PC-9 (cell line): ENCODE measurements around the gene MRAP2. TPM values are rescaled to one million over a fixed set of nuclear protein-coding genes. Genes with fewer than 3 reads are reported as not detected.

Experiments used
- BruUV-seq: library from RNA; stranded (reverse); fragments of 400-500 nt; replicated peaks from 2 replicates; lab custom pipeline; 2021; lab: Mats Ljungman, UMichigan
- CTCF ChIA-PET: fragments of 300-600 bp; sonication (Branson Sonifier 250); formaldehyde crosslinking; loops from one replicate; lab custom pipeline; 2022; ENCODE audit warnings: antibody characterized with exemption; lab: Charles Lee
- POLR2A ChIA-PET: fragments of 300-600 bp; sonication (Branson Sonifier 250); formaldehyde crosslinking; loops from one replicate; lab custom pipeline; 2022; ENCODE audit warnings: antibody characterized with exemption; ENCODE audit not compliant: unreplicated experiment; lab: Charles Lee
- DNase-seq, 2 experiments: peaks; one replicate each; pipeline versions ENCODE4 v3.0.0 to v3.0.0-alpha.2; 2015 to 2022; ENCODE audit warnings: mixed read lengths in 1 of 2
- H2AFZ ChIP-seq: fragments of 200-600 bp; sonication (generic); 2 replicates; pipeline ENCODE4 v1.8.1; 2017; ENCODE audit warnings: antibody characterized with exemption
- H3F3A ChIP-seq: fragments of 200-600 bp; sonication (generic); 2 replicates; pipeline ENCODE4 v1.8.1; 2017; ENCODE audit warnings: antibody characterized with exemption, mild to moderate bottlenecking, low read depth; ENCODE audit not compliant: insufficient read depth
- H3K27ac ChIP-seq: fragments of 200-600 bp; sonication (generic); 2 replicates; pipeline ENCODE4 v1.6.1; 2016; ENCODE audit warnings: mixed run types
- H3K27me3 ChIP-seq: fragments of 200-600 bp; sonication (generic); 2 replicates; pipeline ENCODE4 v1.6.1; 2016; ENCODE audit warnings: low read depth, mixed run types; ENCODE audit not compliant: insufficient read depth
- H3K36me3 ChIP-seq: fragments of 200-600 bp; sonication (generic); 2 replicates; pipeline ENCODE4 v1.6.1; 2016; ENCODE audit warnings: low read depth, mixed run types
- H3K4me1 ChIP-seq: fragments of 200-600 bp; sonication (generic); replicated peaks from 2 replicates; pipeline ENCODE4 v1.6.1; 2016; ENCODE audit warnings: mixed run types; ENCODE audit not compliant: insufficient read depth
- H3K4me2 ChIP-seq: fragments of 200-600 bp; sonication (generic); 2 replicates; pipeline ENCODE4 v1.6.1; 2017; ENCODE audit warnings: mixed run types
- H3K4me3 ChIP-seq: fragments of 200-600 bp; sonication (generic); 2 replicates; pipeline ENCODE4 v1.6.1; 2016; ENCODE audit warnings: mixed run types
- H3K79me2 ChIP-seq: fragments of 200-600 bp; sonication (generic); 2 replicates; pipeline ENCODE4 v1.6.1; 2017; ENCODE audit warnings: low read depth, mixed run types
- H3K9me2 ChIP-seq: fragments of 200-600 bp; sonication (generic); 2 replicates; pipeline ENCODE4 v1.8.1; 2017; ENCODE audit warnings: mild to moderate bottlenecking; ENCODE audit not compliant: insufficient read depth
- H3K9me3 ChIP-seq: fragments of 200-600 bp; sonication (generic); 2 replicates; pipeline ENCODE4 v1.8.1; 2016; ENCODE audit warnings: low read depth; ENCODE audit not compliant: insufficient read depth
- H4K20me1 ChIP-seq: fragments of 200-600 bp; sonication (generic); 2 replicates; pipeline ENCODE4 v1.8.1; 2017; ENCODE audit not compliant: insufficient read depth
- EZH2 ChIP-seq: fragments of 200-600 bp; sonication (generic); IDR thresholded peaks from 2 replicates; pipeline ENCODE4 v1.8.0; 2017; ENCODE audit warnings: antibody characterized with exemption, low read depth
- intact Hi-C: fragments of 100-400 bp; cut with micrococcal nuclease; formaldehyde crosslinking; loops from one replicate; pipeline ENCODE4 v1.10.0; 2022; ENCODE audit not compliant: unreplicated experiment
- total RNA-seq: library from RNA; stranded (reverse); gene quantifications from 2 replicates; pipeline ENCODE4 v1.2.3, GENCODE V29; 2021
- TF ChIP-seq, protein P1 (sequence below): fragments of 200-600 bp; sonication (generic); conservative IDR thresholded peaks from 2 replicates; pipeline ENCODE4 v1.6.1; 2017; ENCODE audit warnings: mixed run types, antibody characterized with exemption, mild to moderate bottlenecking, moderate library complexity

The MRAP2 gene
- total RNA-seq, 1 experiment from 2014 or later = not detected

GRCh38 chr6:84135291-84135690 is 101.7 kb downstream of the MRAP2 start:
- Histone ChIP-seq H3K4me2 (no peak overlapping the region), H3K9me2 (no peaks in the 10 kb centered on the region), H3K27ac (no peak overlapping the region), H3K79me2 (no peaks in the 10 kb centered on the region), H2AFZ (no peak overlapping the region), H3K4me1 (no peaks in the 10 kb centered on the region), H3K9me3 (no peaks in the 10 kb centered on the region), H3K36me3 (no peaks in the 10 kb centered on the region), H4K20me1 (no peaks in the 10 kb centered on the region), H3K4me3 (no peak overlapping the region), H3K27me3 (no peaks in the 10 kb centered on the region), H3F3A (no peaks in the 10 kb centered on the region)
- TF ChIP-seq, protein P1, sequence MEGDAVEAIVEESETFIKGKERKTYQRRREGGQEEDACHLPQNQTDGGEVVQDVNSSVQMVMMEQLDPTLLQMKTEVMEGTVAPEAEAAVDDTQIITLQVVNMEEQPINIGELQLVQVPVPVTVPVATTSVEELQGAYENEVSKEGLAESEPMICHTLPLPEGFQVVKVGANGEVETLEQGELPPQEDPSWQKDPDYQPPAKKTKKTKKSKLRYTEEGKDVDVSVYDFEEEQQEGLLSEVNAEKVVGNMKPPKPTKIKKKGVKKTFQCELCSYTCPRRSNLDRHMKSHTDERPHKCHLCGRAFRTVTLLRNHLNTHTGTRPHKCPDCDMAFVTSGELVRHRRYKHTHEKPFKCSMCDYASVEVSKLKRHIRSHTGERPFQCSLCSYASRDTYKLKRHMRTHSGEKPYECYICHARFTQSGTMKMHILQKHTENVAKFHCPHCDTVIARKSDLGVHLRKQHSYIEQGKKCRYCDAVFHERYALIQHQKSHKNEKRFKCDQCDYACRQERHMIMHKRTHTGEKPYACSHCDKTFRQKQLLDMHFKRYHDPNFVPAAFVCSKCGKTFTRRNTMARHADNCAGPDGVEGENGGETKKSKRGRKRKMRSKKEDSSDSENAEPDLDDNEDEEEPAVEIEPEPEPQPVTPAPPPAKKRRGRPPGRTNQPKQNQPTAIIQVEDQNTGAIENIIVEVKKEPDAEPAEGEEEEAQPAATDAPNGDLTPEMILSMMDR = no peak
- no peak for TF ChIP-seq EZH2
- ChIA-PET POLR2A (no interaction called here), CTCF (no interaction called here)
- no peak for DNase-seq
- intact Hi-C loops = no loop called here
- BruUV-seq = no TSS peak

DNA sequence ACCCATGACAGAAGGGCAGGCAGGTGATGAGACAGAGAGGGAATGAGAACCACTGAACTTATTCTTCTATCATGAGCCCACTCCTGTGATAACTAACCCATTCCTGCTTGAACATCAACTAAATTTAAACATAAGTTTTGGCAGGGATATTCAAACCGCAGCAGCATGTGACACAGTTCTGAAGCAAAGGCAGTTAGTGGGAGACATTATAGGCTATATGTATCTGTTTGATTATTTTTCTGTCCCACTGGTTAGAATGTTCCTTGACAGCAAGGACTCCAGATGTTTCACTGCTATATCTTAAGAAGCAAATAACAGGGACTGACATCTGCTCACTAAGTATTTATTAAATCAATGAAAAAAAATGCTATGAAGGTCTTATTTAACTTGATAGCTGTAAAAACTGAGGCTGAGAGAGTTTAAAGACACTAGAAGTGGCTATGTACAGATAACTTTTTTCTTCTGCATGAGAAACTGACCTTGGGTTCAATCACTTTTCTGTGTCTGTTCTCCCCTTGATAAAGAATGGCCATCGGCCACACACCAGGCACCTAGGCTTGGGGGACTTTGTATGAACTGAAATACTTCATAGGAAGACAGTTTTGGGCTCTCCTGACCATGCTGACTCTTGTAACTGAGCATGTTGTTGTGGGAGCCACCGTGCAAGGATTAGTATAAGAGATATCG is 102.9 kb downstream of the MRAP2 start:
- H3K79me2 ChIP-seq = no peaks in the 10 kb centered on the region
- BruUV-seq = no TSS peak
- no peaks in the 10 kb centered on the region for H3K36me3 ChIP-seq
- H3K27me3 ChIP-seq = no peaks in the 10 kb centered on the region
- no peak for DNase-seq
- no peak overlapping the region for H2AFZ ChIP-seq
- no peaks in the 10 kb centered on the region for H3K4me1 ChIP-seq
- no peak for TF ChIP-seq EZH2
- TF ChIP-seq, protein P1 = no peak
- CTCF ChIA-PET = no interaction called here
- no peaks in the 10 kb centered on the region for H3K9me2 ChIP-seq
- POLR2A ChIA-PET = no interaction called here
- H3F3A ChIP-seq = no peaks in the 10 kb centered on the region
- intact Hi-C loops = no loop called here
- H3K4me2 ChIP-seq = no peak overlapping the region
- H3K9me3 ChIP-seq = no peaks in the 10 kb centered on the region
- no peaks in the 10 kb centered on the region for H4K20me1 ChIP-seq
- no peak overlapping the region for H3K27ac ChIP-seq
- no peak overlapping the region for H3K4me3 ChIP-seq

- POLR2A ChIA-PET = no interaction called here
- DNase-seq = no peak
- BruUV-seq = no TSS peak
These were observed 103.4 kb downstream of the MRAP2 start for GRCh38 chr6:84137051-84137375.

More at GRCh38 chr6:84137051-84137375, 103.4 kb downstream of the MRAP2 start:
- no peak overlapping the region for H3K4me2 ChIP-seq
- H4K20me1 ChIP-seq = no peaks in the 10 kb centered on the region
- no peak for TF ChIP-seq EZH2
- TF ChIP-seq, protein P1 = no peak
- no peak overlapping the region for H2AFZ ChIP-seq
- no peaks in the 10 kb centered on the region for H3K27me3 ChIP-seq
- no peaks in the 10 kb centered on the region for H3F3A ChIP-seq
- no peaks in the 10 kb centered on the region for H3K4me1 ChIP-seq
- no peak overlapping the region for H3K4me3 ChIP-seq
- intact Hi-C loops = no loop called here
- H3K27ac ChIP-seq = no peak overlapping the region
- H3K36me3 ChIP-seq = no peaks in the 10 kb centered on the region
- H3K9me3 ChIP-seq = no peaks in the 10 kb centered on the region
- CTCF ChIA-PET = no interaction called here
- no peaks in the 10 kb centered on the region for H3K9me2 ChIP-seq
- no peaks in the 10 kb centered on the region for H3K79me2 ChIP-seq
